Muscle layer of duodenum (tissue), 2 donors: ENCODE results near the gene HTT.

Experiments used
- H3K27ac ChIP-seq: one replicate; pipeline ENCODE4 v1.7.0; 2013; ENCODE audit warnings: mild to moderate bottlenecking, low read length
- H3K27me3 ChIP-seq: one replicate; pipeline ENCODE4 v1.7.0; 2013; ENCODE audit warnings: low read depth, mild to moderate bottlenecking, control low read depth, low read length
- H3K36me3 ChIP-seq, 2 donors: one replicate each; pipeline ENCODE4 v1.7.0; 2013; ENCODE audit warnings: low read length in 2 of 2, control low read depth in 1 of 2, mild to moderate bottlenecking in 1 of 2; ENCODE audit not compliant: insufficient read depth in 2 of 2, control insufficient read depth in 1 of 2
- H3K4me1 ChIP-seq, 2 donors: one replicate each; pipeline ENCODE4 v1.7.0; 2013; ENCODE audit warnings: low read length in 2 of 2, mild to moderate bottlenecking in 2 of 2, control low read depth in 1 of 2, moderate library complexity in 1 of 2; ENCODE audit not compliant: insufficient read depth in 2 of 2, control insufficient read depth in 1 of 2
- H3K4me3 ChIP-seq, 2 donors: one replicate each; pipeline ENCODE4 v1.7.0; 2013; ENCODE audit warnings: low read length in 2 of 2, low read depth in 1 of 2, mild to moderate bottlenecking in 1 of 2
- H3K9me3 ChIP-seq, 2 donors: one replicate each; pipeline ENCODE4 v1.7.0; 2013; ENCODE audit warnings: low read length in 2 of 2, control low read depth in 1 of 2, mild to moderate bottlenecking in 1 of 2; ENCODE audit not compliant: control insufficient read depth in 1 of 2
- donor health status: healthy.

HTT gene

DNA sequence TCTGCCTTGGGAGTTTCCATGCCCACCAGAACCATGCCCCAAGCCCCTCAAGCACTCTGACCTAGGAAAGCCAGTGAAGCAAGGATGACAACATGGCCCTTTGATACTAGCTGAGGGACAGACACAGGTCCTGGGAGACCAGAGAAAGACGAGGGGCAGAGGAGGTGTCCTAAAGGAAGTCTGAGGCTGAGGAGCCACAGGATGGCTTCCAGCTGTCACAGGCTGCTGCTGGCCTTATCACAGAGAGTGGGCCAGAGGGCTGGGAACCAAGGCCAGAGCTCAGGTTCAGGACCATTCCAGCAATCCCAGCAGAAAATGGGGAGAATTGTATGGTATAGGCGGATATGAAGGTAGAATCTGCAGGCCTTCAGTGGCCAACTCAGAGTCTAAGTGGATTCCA lies 142.8 kb downstream of the HTT start:
- Histone ChIP-seq H3K9me3 (no peaks in the 10 kb centered on the region), H3K27ac (no peak overlapping the region), H3K27me3 (no peaks in the 10 kb centered on the region), H3K36me3 (peaks cover 86 to 90% of the 10 kb centered on the region in 2 donors), H3K4me1 (no peaks in the 10 kb centered on the region), H3K4me3 (no peak overlapping the region)

DNA sequence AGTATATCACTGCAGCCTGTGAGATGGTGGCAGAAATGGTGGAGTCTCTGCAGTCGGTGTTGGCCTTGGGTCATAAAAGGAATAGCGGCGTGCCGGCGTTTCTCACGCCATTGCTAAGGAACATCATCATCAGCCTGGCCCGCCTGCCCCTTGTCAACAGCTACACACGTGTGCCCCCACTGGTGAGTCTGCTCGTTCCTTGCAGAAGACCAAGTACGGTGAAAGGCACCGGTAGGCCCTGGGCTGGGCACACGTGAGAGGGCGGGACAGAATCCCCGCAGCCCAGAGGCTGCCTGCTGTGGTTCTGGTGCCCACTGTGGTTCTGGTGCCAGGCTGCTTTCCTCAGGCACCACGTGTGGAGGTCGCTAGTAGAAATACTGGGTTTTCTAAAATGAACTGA lies 143.3 kb downstream of the HTT start:
- Histone ChIP-seq H3K9me3 (no peaks in the 10 kb centered on the region), H3K36me3 (peaks cover 84 to 90% of the 10 kb centered on the region in 2 donors), H3K27me3 (no peaks in the 10 kb centered on the region), H3K27ac (no peak overlapping the region), H3K4me3 (no peak overlapping the region), H3K4me1 (no peaks in the 10 kb centered on the region)

DNA sequence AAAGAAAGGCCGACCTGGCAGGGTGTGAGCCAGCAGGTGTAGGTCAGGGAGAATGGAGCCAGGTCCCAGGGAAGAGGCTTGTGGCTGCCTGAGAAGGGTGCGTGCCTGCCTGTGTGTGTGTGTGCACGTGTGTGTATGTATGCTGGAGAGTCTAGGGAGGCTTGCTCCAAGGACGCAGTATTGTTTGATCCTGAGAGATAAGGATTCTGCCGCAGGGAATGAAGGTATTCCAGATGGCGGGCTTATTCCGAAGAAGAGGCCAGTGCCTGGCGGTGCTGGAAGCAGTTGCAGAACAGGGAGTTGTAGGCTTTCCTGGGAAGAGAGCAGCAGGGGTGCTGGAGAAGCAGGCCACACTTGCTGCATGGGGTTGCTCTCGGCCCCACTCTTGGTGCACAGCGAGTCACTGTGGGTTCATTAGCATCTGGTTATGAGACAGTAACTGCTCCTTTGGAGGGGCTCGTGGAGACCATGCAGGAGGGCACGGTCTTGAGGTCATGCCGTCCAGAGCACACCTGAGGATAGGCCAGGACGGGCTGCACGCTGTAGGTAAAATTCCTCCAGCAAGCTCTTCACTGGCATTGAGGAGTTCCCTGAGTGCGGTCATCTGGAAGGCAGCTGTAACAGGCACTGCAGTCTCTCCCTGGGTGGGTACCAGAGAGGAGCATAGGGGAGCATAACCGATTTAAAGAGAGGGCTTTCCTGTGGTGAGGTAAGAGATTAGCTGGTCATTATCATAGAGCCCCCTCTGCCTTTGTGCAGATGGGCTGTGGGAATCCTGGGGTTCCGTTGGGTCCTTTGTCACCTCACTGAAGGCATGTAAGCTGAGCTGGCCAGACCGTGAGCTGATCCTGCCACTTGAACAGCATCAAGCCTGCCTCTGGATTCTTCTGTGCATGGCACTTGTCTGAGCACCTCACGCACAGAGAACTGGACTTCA lies 144.6 kb downstream of the HTT start:
- H3K4me3 ChIP-seq = no peak overlapping the region
- H3K4me1 ChIP-seq = no peaks in the 10 kb centered on the region
- peaks cover 84 to 89% of the 10 kb centered on the region in 2 donors for H3K36me3 ChIP-seq
- no peak overlapping the region for H3K27ac ChIP-seq
- H3K27me3 ChIP-seq = no peaks in the 10 kb centered on the region
- H3K9me3 ChIP-seq = no peaks in the 10 kb centered on the region

DNA sequence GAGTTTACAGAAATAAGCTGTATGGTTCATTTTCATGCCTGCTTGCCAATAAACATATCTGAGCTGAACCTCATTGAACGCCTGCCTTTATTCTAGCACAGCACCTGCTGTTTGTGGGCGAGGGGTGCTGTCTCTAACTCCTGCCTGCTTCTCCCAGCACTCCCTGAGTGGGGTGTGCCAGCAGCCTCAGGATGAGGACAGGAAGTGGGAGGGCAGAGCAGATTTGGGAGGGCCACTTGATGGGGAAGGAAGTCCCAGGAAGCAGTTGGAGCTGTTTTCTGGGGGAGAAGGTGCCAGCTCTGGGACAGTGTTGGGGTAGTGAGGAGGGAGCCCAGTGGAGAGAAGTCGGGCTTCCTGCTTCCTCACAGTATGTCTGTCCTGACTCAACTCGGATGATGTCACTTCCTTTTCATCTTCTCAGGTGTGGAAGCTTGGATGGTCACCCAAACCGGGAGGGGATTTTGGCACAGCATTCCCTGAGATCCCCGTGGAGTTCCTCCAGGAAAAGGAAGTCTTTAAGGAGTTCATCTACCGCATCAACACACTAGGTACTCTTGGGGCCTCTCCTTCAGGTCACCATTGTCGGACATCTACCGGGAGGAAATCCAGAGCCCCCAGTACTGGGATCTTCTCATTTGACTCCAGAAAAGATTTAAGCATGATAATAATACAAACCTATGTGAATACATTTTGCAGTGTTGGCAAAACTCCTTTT lies 145.4 kb downstream of the HTT start:
- H3K9me3 ChIP-seq = no peaks in the 10 kb centered on the region
- no peaks in the 10 kb centered on the region for H3K27me3 ChIP-seq
- no peak overlapping the region for H3K27ac ChIP-seq
- H3K4me1 ChIP-seq = no peaks in the 10 kb centered on the region
- H3K4me3 ChIP-seq = no peak overlapping the region
- H3K36me3 ChIP-seq = peaks cover 84 to 93% of the 10 kb centered on the region in 2 donors

DNA sequence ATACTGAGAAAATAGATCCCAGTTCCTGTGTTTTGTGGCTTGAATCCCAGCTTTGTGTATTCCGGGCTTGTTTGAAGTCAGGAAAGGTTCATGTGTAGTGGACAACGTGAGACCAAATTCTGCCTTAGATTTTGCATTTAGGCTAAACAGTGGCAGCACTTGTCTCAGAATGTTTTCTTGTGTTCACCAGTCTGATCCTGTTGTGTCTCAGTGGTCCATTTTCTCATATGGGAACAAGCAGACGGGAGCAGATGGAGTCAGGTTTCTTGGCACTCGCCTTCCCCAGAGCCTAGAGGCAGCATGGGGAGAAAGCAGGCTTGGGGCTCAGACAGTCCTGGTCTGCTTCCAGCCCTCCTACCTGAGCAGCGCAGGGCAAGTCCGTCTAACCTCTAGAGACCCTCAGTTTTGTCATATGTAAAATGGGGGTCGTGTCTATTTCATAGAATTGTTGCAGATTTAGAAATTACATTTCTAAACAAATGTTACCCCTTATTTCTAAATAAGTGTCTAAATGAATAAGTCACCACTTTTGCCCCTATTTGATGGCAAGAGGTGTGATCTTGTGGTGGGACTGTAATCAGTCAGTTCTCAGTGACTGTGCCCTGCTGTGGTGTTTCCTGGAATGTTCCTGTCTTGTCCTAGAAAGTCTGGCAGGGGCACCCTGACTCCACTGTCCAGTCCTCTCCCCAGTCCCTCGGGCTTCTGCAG lies 146.1 kb downstream of the HTT start:
- no peak overlapping the region for H3K4me3 ChIP-seq
- no peaks in the 10 kb centered on the region for H3K4me1 ChIP-seq
- H3K27ac ChIP-seq = no peak overlapping the region
- no peaks in the 10 kb centered on the region for H3K9me3 ChIP-seq
- no peaks in the 10 kb centered on the region for H3K27me3 ChIP-seq
- H3K36me3 ChIP-seq = peaks cover 76 to 93% of the 10 kb centered on the region in 2 donors

DNA sequence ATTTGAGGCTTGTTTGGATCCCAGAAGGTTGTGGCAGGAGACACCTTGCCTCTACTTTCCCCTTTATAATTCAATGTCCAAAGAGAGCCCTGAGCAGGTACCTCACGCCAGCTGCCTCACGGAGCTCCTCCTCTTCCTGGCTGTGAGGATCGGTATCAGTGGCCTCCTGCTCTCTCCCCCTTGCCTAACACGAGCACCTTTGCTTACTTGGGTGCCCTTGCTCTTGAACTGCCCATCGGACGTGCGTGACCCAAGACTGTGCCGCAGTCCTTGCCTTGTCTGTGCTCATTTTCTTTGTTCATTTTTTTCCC lies 146.7 kb downstream of the HTT start:
- Histone ChIP-seq H3K9me3 (no peaks in the 10 kb centered on the region), H3K4me3 (no peak overlapping the region), H3K36me3 (peaks cover 71 to 93% of the 10 kb centered on the region in 2 donors), H3K27me3 (no peaks in the 10 kb centered on the region), H3K4me1 (peaks cover 0 to 2% of the 10 kb centered on the region in 2 donors), H3K27ac (no peak overlapping the region)

DNA sequence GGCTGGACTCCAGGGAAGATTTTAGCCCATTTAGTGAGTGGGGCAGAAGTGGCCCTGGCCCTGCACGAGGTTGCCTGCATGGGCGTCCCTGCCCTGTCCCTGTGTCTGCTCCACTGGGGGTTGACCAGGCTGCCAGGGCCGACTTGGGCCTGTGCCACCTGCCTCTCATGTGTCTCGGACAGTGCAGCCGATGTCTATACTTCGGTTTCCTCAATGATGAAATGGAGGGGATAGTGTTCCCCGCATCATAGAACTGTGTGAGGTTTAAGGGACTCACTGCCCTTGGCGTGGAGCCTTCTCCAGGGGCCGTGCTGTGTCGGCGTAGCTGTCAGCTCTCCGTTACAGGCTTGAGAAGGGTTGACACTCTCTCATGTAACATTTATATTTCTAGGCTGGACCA lies 147.5 kb downstream of the HTT start:
- no peaks in the 10 kb centered on the region for H3K27me3 ChIP-seq
- H3K36me3 ChIP-seq = peaks cover 73 to 88% of the 10 kb centered on the region in 2 donors
- H3K27ac ChIP-seq = no peak overlapping the region
- peaks cover 6 to 7% of the 10 kb centered on the region in 2 donors for H3K4me1 ChIP-seq
- no peak overlapping the region for H3K4me3 ChIP-seq
- H3K9me3 ChIP-seq = no peaks in the 10 kb centered on the region

DNA sequence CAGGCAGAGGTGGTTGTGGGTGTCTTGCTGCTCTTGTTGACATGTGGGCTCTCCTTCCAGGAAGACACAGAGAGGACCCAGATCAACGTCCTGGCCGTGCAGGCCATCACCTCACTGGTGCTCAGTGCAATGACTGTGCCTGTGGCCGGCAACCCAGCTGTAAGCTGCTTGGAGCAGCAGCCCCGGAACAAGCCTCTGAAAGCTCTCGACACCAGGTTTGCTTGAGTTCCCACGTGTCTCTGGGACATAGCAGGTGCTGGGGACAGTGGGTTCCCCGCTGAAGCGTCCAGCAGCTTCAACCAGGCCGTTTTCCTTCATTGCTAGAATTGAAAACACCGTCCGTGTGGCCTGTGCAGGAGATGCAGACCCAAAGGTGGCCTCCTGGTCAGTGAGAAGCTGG lies 148.9 kb downstream of the HTT start:
- H3K27ac ChIP-seq = no peak overlapping the region
- H3K4me1 ChIP-seq = peaks cover 6 to 7% of the 10 kb centered on the region in 2 donors
- no peaks in the 10 kb centered on the region for H3K9me3 ChIP-seq
- no peaks in the 10 kb centered on the region for H3K27me3 ChIP-seq
- H3K4me3 ChIP-seq = no peak overlapping the region
- H3K36me3 ChIP-seq = peaks cover 68 to 81% of the 10 kb centered on the region in 2 donors

DNA sequence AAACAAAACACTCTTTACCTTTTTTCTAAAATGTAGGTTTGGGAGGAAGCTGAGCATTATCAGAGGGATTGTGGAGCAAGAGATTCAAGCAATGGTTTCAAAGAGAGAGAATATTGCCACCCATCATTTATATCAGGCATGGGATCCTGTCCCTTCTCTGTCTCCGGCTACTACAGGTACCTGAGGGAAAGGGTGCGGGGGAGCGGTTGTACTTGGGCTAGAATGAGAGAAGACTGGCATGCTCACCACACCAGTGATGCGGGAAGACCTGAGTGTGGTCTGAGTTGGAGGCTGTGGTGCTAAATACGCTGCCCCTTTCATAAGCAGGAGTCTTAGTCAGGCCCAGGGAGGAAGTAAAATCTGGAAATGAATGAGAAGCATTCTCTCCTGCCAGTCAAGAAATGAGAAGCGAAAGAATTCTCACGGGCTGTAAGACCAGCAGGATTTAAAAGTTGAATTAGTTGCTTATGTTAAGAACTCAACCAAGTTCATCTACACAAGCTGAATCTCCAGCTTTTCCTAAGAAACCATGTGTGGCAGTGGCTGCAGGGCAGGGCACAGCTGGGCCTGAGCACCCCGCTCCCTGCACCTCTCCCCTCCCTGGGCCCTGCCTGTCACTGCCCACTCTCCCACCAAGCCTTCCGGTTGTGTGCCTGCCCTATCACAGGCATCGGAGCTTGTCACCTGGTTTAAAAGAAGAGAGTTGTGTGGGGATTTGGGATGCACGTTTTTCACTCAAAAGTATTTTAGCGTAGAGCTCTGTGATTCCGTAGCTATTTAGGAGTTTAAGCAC lies 149.7 kb downstream of the HTT start:
- no peak overlapping the region for H3K4me3 ChIP-seq
- peaks cover 71 to 80% of the 10 kb centered on the region in 2 donors for H3K36me3 ChIP-seq
- no peaks in the 10 kb centered on the region for H3K27me3 ChIP-seq
- H3K27ac ChIP-seq = no peak overlapping the region
- no peaks in the 10 kb centered on the region for H3K9me3 ChIP-seq
- H3K4me1 ChIP-seq = peaks cover 6 to 7% of the 10 kb centered on the region in 2 donors

DNA sequence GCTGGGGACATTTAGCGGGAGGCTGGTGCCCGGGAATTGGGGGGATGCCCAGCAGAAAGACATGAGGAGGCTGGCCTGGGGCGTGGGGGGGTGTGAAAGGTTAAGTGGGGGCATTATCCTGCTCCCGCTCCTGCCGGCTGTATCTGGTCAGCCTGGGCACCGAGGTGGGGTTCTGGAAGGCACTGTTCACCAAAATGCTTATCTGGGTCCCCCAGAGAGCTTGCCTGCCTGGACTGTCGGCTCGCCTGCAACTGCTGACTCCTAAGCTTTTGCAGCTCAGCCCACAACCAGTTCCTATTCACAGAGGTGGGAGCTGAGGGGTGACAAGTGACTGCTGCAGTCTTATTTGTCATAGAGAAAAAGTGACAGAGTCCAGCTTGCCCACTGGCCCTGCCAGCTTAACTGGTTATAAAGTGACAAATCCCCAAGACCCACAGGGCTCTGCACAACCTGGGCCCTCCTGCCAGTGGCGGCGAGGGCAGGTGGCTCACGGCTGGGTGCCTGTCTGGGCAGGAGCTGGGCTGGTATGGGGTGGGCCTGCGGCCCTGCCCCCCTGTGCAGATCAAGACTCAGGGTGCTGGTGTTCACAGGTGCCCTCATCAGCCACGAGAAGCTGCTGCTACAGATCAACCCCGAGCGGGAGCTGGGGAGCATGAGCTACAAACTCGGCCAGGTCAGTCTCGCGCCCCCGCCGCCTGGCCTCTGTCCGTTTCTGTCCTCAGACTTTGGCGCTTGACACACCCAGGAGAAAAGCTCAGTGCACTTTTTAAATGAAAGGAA lies 150.8 kb downstream of the HTT start:
- H3K4me1 ChIP-seq = peaks cover 6 to 7% of the 10 kb centered on the region in 2 donors
- no peak overlapping the region for H3K4me3 ChIP-seq
- H3K27me3 ChIP-seq = no peaks in the 10 kb centered on the region
- no peak overlapping the region for H3K27ac ChIP-seq
- H3K36me3 ChIP-seq = peaks cover 71 to 80% of the 10 kb centered on the region in 2 donors
- H3K9me3 ChIP-seq = no peaks in the 10 kb centered on the region
